ENCODE results near the gene INS. TPM values are rescaled to one million over a fixed set of nuclear protein-coding genes. Genes with fewer than 3 reads are reported as not detected.

The INS gene
- total RNA-seq, 2 donors from 2014 or later, result 1,947 to 16,276 TPM

DNA sequence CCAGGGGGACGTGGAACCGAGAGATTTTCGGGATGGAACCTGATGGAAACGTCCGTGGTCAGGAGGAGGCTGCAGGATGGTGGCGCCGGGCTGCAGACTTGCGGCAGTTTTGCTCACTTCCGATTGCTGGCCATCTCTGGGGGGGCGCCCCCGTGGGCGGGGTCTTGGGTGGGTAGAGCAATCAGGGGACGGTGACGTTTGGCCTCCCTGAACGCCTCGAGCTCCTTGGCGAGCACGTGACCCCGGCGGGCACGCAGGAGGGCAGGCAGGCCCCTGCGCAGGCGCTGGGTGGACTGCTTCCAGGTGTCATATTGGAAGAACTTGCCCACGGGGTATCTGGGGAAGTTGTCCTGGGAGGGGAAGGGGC, 28.2 kb downstream of the INS start:
- TF ChIP-seq, protein P1, sequence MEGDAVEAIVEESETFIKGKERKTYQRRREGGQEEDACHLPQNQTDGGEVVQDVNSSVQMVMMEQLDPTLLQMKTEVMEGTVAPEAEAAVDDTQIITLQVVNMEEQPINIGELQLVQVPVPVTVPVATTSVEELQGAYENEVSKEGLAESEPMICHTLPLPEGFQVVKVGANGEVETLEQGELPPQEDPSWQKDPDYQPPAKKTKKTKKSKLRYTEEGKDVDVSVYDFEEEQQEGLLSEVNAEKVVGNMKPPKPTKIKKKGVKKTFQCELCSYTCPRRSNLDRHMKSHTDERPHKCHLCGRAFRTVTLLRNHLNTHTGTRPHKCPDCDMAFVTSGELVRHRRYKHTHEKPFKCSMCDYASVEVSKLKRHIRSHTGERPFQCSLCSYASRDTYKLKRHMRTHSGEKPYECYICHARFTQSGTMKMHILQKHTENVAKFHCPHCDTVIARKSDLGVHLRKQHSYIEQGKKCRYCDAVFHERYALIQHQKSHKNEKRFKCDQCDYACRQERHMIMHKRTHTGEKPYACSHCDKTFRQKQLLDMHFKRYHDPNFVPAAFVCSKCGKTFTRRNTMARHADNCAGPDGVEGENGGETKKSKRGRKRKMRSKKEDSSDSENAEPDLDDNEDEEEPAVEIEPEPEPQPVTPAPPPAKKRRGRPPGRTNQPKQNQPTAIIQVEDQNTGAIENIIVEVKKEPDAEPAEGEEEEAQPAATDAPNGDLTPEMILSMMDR (IDR thresholded peaks at IDR 0.05), result no peak
- TF ChIP-seq POLR2A (IDR thresholded peaks at IDR 0.05), result no peak
- peaks cover 0 to 7% of the 10 kb centered on the region in 2 donors for H3K27me3 ChIP-seq
- no peaks in the 10 kb centered on the region for H3K36me3 ChIP-seq (replicated peaks in 1 of 2; ENCODE audit: insufficient read depth in 1 of 2, low read depth in 2 of 2)
- H3K27ac ChIP-seq, result no peak overlapping the region
- no peak overlapping the region for H3K4me3 ChIP-seq
- DNase-seq (no peak), ATAC-seq (no peak)
- H3K9me3 ChIP-seq, result no peaks in the 10 kb centered on the region
- peaks cover 10% of the 10 kb centered on the region for H3K4me1 ChIP-seq
- 32 to 54% methylated on average over 19 to 24 of the region's 24 CpGs for WGBS, 2 donors
- intact Hi-C loops (cut with DNase I), result no loop called here

GRCh38 chr11:2132246-2132645, 28.8 kb downstream of the INS start:
- TF ChIP-seq POLR2A (IDR thresholded peaks at IDR 0.05), result no peak
- 62 to 64% methylated on average over 6 of the region's 6 CpGs for WGBS, 2 donors
- Histone ChIP-seq H3K27me3 (peaks cover 0 to 1% of the 10 kb centered on the region in 2 donors), H3K27ac (no peak overlapping the region), H3K4me3 (no peak overlapping the region), H3K4me1 (peaks cover 4% of the 10 kb centered on the region), H3K9me3 (no peaks in the 10 kb centered on the region), H3K36me3 (replicated peaks in 1 of 2; ENCODE audit: insufficient read depth in 1 of 2, low read depth in 2 of 2) (no peaks in the 10 kb centered on the region)
- ATAC-seq (no peak), DNase-seq (no peak)
- intact Hi-C loops (cut with DNase I), result no loop called here

GRCh38 chr11:2131371-2132236, 29.4 kb downstream of the INS start:
- TF ChIP-seq, protein P1 (IDR thresholded peaks at IDR 0.05), result no peak
- TF ChIP-seq POLR2A (IDR thresholded peaks at IDR 0.05), result no peak
- DNase-seq (no peak), ATAC-seq (no peak)
- Histone ChIP-seq H3K27ac (no peak overlapping the region), H3K27me3 (no peaks in the 10 kb centered on the region), H3K9me3 (no peaks in the 10 kb centered on the region), H3K4me3 (no peak overlapping the region), H3K36me3 (replicated peaks in 1 of 2; ENCODE audit: insufficient read depth in 1 of 2, low read depth in 2 of 2) (no peaks in the 10 kb centered on the region), H3K4me1 (no peaks in the 10 kb centered on the region)
- intact Hi-C loops (cut with DNase I), result no loop called here
- WGBS, 2 donors, result 67% methylated on average over 25 to 28 of the region's 28 CpGs

DNA sequence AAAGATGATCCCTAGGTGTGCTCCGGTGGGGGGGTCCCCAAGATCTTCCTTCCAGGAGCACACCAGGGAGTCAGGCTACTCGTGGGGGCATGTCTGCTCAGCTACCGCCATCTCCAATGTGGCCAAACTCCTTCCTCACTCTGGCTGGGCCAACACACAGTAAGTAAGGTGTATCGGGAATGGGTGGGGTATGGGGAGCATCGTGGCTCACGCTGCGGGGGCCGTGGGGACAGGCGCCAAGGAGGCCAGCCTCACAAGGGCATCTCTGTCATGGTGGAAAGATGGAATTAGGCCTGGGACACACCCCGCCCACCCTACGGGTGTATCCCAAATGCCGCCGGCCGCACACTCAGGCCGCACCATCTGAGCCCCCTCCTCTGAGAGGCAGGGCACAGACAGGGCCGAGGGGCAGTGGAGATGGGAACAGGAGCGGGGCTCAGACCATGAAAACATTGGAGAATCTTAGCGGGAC, 30.1 kb downstream of the INS start:
- no peak overlapping the region for H3K27ac ChIP-seq
- no peaks in the 10 kb centered on the region for H3K27me3 ChIP-seq
- ATAC-seq (no peak), DNase-seq (no peak)
- H3K9me3 ChIP-seq, result no peaks in the 10 kb centered on the region
- 76 to 78% methylated on average over 16 to 18 of the region's 18 CpGs for WGBS, 2 donors
- TF ChIP-seq, protein P1 (IDR thresholded peaks at IDR 0.05), result no peak
- TF ChIP-seq POLR2A (IDR thresholded peaks at IDR 0.05), result no peak
- H3K4me1 ChIP-seq, result no peaks in the 10 kb centered on the region
- H3K36me3 ChIP-seq (replicated peaks in 1 of 2; ENCODE audit: insufficient read depth in 1 of 2, low read depth in 2 of 2), result no peaks in the 10 kb centered on the region
- H3K4me3 ChIP-seq, result no peak overlapping the region
- intact Hi-C loops (cut with DNase I), result no loop called here

DNA sequence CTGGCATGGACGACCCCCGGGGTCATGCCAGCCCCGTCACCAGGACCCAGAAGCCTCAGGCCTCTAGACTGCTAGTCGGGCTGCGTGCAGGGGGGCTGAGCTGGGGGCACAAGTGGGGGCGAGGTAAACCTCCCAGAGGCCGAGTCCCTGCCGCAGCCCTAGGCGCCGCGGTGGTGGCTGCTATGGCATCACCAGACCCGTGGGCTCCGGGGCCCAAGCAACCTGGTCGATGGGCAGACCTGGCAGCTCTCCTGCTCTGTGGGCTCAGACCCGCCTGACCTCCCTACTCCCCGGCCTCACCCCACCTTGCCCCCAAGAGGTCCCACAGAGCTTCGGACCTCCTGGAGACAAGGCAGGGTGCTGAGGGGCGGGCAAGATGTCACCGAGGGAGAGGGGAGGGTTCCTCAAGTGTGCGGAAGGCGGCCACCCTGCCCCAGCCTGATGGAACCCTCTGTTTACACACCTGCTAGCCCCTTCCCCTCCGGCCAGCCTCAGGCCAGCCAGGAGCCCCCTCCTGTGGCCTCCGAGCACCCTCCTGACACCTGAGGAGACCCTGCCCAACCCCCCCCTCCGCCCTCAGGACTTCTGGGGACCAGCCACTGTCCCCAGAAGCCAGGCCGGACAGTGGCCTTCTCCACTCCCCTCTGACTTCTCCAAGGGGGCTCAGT, 31.2 kb downstream of the INS start:
- no peak for ATAC-seq
- Histone ChIP-seq H3K4me1 (no peaks in the 10 kb centered on the region), H3K36me3 (replicated peaks in 1 of 2; ENCODE audit: insufficient read depth in 1 of 2, low read depth in 2 of 2) (no peaks in the 10 kb centered on the region), H3K27me3 (no peaks in the 10 kb centered on the region), H3K9me3 (no peaks in the 10 kb centered on the region), H3K4me3 (no peak overlapping the region), H3K27ac (no peak overlapping the region)
- intact Hi-C loops (cut with DNase I), result no loop called here
- WGBS, 2 donors, result 69 to 74% methylated on average over 10 to 11 of the region's 25 CpGs
- no peak for TF ChIP-seq POLR2A (IDR thresholded peaks at IDR 0.05)
- TF ChIP-seq, protein P1 (IDR thresholded peaks at IDR 0.05), result no peak
- no peak for DNase-seq

Measured in body of pancreas (tissue), 4 donors.